HUES48 (cell line): ENCODE measurements around the gene ZBTB22.
A peak's percentile ranks its signal among the peaks of the same experiment; 100 is the strongest.

Experiments
- H3K27ac ChIP-seq: one replicate; pipeline ENCODE4 v1.7.0; 2013; ENCODE audit warnings: low read depth, low read length, inconsistent platforms
- H3K27me3 ChIP-seq: 2 replicates; pipeline ENCODE4 v1.6.1; 2013; ENCODE audit warnings: mild to moderate bottlenecking, low read length; ENCODE audit not compliant: control insufficient read depth, insufficient read depth
- H3K36me3 ChIP-seq: 2 replicates; pipeline ENCODE4 v1.6.1; 2013; ENCODE audit warnings: low read length; ENCODE audit not compliant: control insufficient read depth, insufficient read depth
- H3K4me1 ChIP-seq: 2 replicates; pipeline ENCODE4 v1.6.1; 2013; ENCODE audit warnings: mild to moderate bottlenecking, low read length; ENCODE audit not compliant: control insufficient read depth, insufficient read depth
- H3K4me3 ChIP-seq: 2 replicates; pipeline ENCODE4 v1.5.1; 2013; ENCODE audit warnings: mild to moderate bottlenecking, low read depth, low read length
- H3K9ac ChIP-seq: 2 replicates; pipeline ENCODE4 v1.6.1; 2013; ENCODE audit warnings: mild to moderate bottlenecking, low read depth, low read length, moderate library complexity
- H3K9me3 ChIP-seq: 2 replicates; pipeline ENCODE4 v1.6.1; 2013; ENCODE audit warnings: low read length; ENCODE audit not compliant: control insufficient read depth, insufficient read depth

ZBTB22 gene

GRCh38 chr6:33323623-33323948 lies 6.0 kb upstream of the ZBTB22 start:
- H3K4me1 ChIP-seq: peaks cover 25% of the 10 kb centered on the region

GRCh38 chr6:33321227-33321626 lies 3.7 kb upstream of the ZBTB22 start:
- no peak overlapping the region for H3K9ac ChIP-seq
- H3K4me1 ChIP-seq: peaks cover 39% of the 10 kb centered on the region
- H3K9me3 ChIP-seq: no peaks in the 10 kb centered on the region
- H3K4me3 ChIP-seq: peak overlapping the region; percentile 78; the same call in 1 of the 2 replicates
- H3K36me3 ChIP-seq: peaks cover 31% of the 10 kb centered on the region
- H3K27ac ChIP-seq: peak overlapping the region; percentile 65
- H3K27me3 ChIP-seq: no peaks in the 10 kb centered on the region

More at GRCh38 chr6:33323623-33323948, 6.0 kb upstream of the ZBTB22 start:
- no peaks in the 10 kb centered on the region for H3K9me3 ChIP-seq
- H3K9ac ChIP-seq: peak overlapping the region; percentile 17; the same call in 1 of the 2 replicates
- H3K27me3 ChIP-seq: no peaks in the 10 kb centered on the region
- peak overlapping the region; percentile 78 for H3K4me3 ChIP-seq
- H3K36me3 ChIP-seq: peaks cover 28% of the 10 kb centered on the region
- H3K27ac ChIP-seq: peak overlapping the region; percentile 87

GRCh38 chr6:33320315-33321181 lies 3.0 kb upstream of the ZBTB22 start:
- no peaks in the 10 kb centered on the region for H3K27me3 ChIP-seq
- H3K4me1 ChIP-seq: peaks cover 39% of the 10 kb centered on the region
- H3K27ac ChIP-seq: peak overlapping the region; percentile 65
- H3K9me3 ChIP-seq: no peaks in the 10 kb centered on the region
- H3K4me3 ChIP-seq: peak overlapping the region; percentile 78; the same call in 1 of the 2 replicates
- H3K36me3 ChIP-seq: peaks cover 34% of the 10 kb centered on the region
- H3K9ac ChIP-seq: no peak overlapping the region

DNA sequence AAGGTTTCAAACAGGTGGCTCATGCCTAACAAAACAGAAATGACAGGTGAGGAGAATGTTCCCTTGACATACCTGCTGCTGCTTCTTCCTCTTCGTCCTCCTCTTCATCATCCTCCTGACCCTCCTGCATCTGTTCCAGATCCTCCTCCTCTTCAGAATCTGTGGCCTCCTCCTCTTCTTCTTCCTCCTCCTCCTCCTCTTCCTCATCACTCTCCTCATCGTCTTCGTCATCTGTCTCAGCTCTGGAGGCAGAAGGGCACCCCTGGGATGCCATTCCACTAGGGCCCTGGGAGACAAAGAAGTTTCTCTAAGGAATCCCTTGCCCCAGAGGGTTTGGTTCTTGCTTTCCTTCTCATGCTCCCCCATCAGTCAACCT lies 2.4 kb upstream of the ZBTB22 start:
- H3K4me1 ChIP-seq: peaks cover 39% of the 10 kb centered on the region
- peaks cover 34% of the 10 kb centered on the region for H3K36me3 ChIP-seq
- no peak overlapping the region for H3K9ac ChIP-seq
- no peaks in the 10 kb centered on the region for H3K9me3 ChIP-seq
- H3K27ac ChIP-seq: peak overlapping the region; percentile 65
- H3K27me3 ChIP-seq: no peaks in the 10 kb centered on the region
- H3K4me3 ChIP-seq: no peak overlapping the region

DNA sequence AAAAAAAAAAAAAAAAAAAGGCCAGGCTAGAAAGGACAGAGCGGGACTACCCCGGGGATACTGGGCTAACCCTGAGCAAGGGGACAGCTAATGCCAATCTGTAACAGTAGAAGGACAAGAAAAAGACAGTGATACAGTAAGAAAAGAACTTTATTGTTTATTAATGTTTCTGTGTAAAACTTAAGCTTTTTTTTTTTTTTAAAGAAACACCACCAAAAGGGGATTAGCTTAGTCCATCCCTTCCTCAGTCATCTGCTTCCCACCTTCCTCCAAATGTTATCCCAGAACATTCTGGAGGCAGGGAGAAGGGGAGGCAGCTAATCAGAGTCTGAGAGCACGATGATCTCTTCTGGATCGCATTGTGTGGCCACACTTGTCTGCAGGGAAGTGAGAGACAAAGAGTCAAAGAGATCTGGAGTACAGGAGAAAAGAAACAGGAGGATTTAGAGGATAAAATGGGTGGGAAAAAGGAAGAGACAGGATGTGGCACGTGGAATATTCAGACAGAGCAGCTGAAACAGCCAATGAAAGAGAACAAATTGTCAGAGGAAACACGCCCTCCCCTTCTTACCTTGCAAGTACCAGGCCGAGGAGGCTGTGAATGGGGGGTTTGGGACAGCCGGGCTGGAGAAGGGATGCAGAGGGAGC lies 1.0 kb upstream of the ZBTB22 start:
- H3K36me3 ChIP-seq: peaks cover 34% of the 10 kb centered on the region
- H3K4me1 ChIP-seq: peaks cover 38% of the 10 kb centered on the region
- peak overlapping the region; percentile 92 for H3K4me3 ChIP-seq
- 0 out of 2 replicates have a peak overlapping the region, but pooled peaks have one; percentile 78 for H3K9ac ChIP-seq
- H3K27me3 ChIP-seq: no peaks in the 10 kb centered on the region
- H3K27ac ChIP-seq: peak overlapping the region; percentile 97
- no peaks in the 10 kb centered on the region for H3K9me3 ChIP-seq

- H3K27ac ChIP-seq: peak overlapping the region; percentile 97
- peak overlapping the region; percentile 92 for H3K4me3 ChIP-seq
- no peak overlapping the region for H3K9ac ChIP-seq
- no peaks in the 10 kb centered on the region for H3K9me3 ChIP-seq
- H3K36me3 ChIP-seq: peaks cover 34% of the 10 kb centered on the region
- H3K4me1 ChIP-seq: peaks cover 38% of the 10 kb centered on the region
- H3K27me3 ChIP-seq: no peaks in the 10 kb centered on the region
These were observed 200 bp downstream of the ZBTB22 start for GRCh38 chr6:33317419-33317668.

GRCh38 chr6:33316603-33317418 lies 733 bp downstream of the ZBTB22 start:
- H3K4me1 ChIP-seq: peaks cover 40% of the 10 kb centered on the region
- no peaks in the 10 kb centered on the region for H3K9me3 ChIP-seq
- H3K36me3 ChIP-seq: peaks cover 34% of the 10 kb centered on the region
- no peak overlapping the region for H3K9ac ChIP-seq
- H3K27me3 ChIP-seq: no peaks in the 10 kb centered on the region
- H3K4me3 ChIP-seq: peak overlapping the region; percentile 65
- H3K27ac ChIP-seq: peak overlapping the region; percentile 7

- peaks cover 33% of the 10 kb centered on the region for H3K4me1 ChIP-seq
- no peak overlapping the region for H3K9ac ChIP-seq
- H3K27ac ChIP-seq: no peak overlapping the region
These were observed 1.5 kb downstream of the ZBTB22 start for GRCh38 chr6:33315793-33316602.

DNA sequence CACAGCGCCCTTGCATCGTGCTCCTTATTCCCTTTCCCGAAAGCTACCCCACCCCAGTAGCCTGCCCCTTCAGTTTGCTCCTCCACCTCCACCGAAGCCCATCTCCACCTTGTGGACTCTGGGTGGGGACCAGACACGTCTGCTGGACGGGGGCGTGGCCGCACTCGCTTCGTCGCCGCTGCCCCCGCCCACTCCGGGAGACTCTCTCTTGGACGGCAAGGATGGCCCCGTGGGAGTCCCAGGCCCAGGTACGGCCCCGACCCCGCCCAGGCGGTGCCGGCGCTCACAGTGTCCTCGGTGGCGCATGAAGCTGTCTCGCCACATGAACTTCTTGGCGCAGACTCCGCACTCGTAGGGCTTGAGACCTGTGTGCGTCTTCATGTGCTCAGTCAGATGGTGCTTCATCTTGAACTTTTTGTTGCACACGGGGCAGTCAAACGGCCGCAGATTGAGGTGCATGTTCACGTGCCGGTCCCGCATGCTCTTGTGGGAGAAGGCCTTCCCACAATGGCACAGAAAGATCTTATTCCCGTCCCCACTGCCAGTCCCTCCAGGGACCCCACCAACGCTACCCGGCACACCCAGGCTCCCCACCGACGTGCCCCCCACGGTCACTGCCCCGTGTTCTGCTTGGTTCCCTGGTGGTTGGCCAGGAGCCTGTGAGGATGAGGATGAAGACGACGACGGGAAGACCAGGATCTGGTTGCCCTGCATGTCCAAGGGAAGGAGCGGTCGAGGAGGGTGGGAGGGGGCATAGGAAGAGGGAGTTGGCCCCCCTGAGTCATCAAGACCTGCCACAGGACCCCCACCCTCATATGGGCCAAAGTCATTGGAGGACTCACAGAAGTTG lies 2.4 kb downstream of the ZBTB22 start:
- Histone ChIP-seq H3K27me3 (no peaks in the 10 kb centered on the region), H3K4me3 (peak overlapping the region; percentile 98), H3K4me1 (peaks cover 31% of the 10 kb centered on the region), H3K36me3 (peaks cover 22% of the 10 kb centered on the region), H3K9ac (no peak overlapping the region), H3K27ac (no peak overlapping the region), H3K9me3 (no peaks in the 10 kb centered on the region)

More at GRCh38 chr6:33315793-33316602, 1.5 kb downstream of the ZBTB22 start:
- no peaks in the 10 kb centered on the region for H3K27me3 ChIP-seq
- peaks cover 30% of the 10 kb centered on the region for H3K36me3 ChIP-seq
- no peaks in the 10 kb centered on the region for H3K9me3 ChIP-seq
- no peak overlapping the region for H3K4me3 ChIP-seq

- Histone ChIP-seq H3K4me1 (peaks cover 30% of the 10 kb centered on the region), H3K36me3 (peaks cover 16% of the 10 kb centered on the region), H3K27ac (no peak overlapping the region), H3K9ac (no peak overlapping the region), H3K4me3 (peak overlapping the region; percentile 98), H3K27me3 (no peaks in the 10 kb centered on the region), H3K9me3 (no peaks in the 10 kb centered on the region)
These were observed 3.0 kb downstream of the ZBTB22 start for GRCh38 chr6:33314515-33314942.
